HG02763 (cell line): Measurements from ENCODE around the gene TBC1D3H.
"Not testable (repeated sequence)": the region's sequence is repeated elsewhere in the genome, so short reads cannot be mapped to it uniquely, and the experiment has no call there.

Experiments used
- ATAC-seq: cut with Tn5 transposase; IDR thresholded peaks from one replicate; pipeline ENCODE4 v1.9.1; 2021; ENCODE audit warnings: mild to moderate bottlenecking, moderate library complexity; ENCODE audit not compliant: unreplicated experiment

The TBC1D3H gene

DNA sequence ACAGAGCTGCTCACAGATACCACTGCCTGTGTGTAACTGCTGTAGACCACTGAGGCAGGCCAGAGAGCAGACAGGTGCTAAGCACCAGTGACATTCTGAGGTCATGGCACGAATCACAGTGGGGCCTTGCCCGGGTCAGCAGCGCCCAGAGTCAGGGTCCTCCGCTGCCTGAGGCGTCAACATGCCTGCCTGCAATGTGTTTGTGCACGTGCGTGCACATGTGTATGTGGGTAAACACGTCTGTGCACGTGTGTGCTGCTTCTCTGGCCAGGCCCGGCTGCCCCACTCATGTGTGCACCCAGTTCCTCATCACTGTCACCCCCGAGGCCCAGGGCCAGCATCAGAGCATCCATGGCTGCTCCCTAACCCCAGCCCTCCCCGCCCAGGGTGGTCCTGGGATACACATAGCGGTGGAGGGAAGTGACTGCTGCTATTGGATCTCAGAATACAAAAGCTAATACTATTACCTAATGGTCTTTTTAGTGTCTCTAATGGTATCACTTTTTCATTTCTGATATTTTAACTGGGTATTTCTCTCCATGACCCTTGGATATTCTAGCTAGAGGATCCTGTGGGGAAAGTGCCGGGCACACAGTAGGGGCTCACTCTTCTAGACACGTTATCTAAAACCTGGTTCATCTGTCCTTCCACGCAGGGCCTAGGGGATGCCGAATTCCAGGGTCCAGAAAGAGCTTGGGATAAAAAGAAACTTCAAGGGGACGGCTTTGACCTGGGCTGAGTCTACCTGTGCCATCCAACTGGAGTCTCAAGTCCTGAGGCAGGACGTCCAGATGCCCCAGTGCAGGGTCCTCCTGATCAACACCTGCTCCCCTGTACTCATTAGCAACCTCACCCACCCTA lies at the start of gene TBC1D3H:
TBC1D3H (minus strand) TSS at position 51 of the 861 bp plus-strand sequence. CDS start 1,540 bp downstream, outside the sequence.
- not testable (repeated sequence) for ATAC-seq

DNA sequence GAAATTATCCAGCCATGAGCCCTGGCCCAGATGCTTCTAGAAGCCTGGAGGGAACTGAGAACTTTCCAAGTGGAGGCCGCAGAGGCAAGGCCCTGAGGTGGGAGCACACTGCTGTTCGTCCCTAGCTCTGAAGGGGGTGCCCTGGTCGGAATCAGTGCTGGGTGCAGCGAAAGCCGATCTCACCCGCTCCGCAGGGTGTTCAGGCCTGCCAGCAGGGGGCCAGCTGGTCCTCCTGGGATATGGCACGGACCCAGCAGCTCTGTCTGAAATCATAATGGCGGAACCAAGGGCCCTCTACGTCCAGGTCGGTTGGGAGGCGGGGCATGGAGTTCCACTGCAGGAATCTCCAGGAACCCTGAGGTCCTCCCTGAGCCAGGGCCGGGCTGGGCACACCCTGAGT lies 40.7 kb upstream of the TBC1D3H start:
- ATAC-seq, result not testable (repeated sequence)

DNA sequence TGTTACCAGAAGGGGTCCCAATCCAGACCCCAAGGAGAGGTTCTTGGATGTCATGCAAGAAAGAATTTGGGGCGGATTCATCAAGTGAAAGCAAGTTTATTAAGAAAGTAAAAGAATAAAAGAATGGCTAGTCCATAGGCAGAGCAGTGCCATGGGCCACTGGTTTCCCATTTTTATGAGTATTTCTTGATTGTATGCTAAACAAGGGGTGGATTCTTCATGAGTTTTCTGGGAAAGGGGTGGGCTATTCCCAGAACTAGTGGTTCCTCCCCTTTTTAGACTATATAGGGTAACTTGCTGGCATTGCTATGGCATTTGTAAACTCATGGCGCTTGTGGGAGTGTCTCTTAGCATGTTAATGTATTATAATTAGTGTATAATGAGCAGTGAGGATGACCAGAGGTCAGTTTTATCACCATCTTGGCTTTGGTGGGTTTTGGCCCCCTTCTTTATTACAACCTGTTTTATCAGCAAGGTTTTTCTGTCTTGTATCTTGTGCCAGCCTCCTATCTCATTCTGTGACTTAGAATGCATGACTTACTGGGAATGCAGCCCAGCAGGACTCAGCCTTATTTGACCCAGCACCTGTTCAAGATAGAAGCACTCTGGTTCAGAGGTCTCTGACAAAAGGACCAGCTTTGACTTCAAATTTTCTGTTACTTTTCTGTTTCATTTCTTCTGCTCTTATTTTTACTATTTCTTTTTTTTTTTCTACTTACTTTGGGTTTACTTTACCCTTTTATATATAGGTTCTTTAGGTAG lies 27.1 kb upstream of the TBC1D3H start:
- not testable (repeated sequence) for ATAC-seq

DNA sequence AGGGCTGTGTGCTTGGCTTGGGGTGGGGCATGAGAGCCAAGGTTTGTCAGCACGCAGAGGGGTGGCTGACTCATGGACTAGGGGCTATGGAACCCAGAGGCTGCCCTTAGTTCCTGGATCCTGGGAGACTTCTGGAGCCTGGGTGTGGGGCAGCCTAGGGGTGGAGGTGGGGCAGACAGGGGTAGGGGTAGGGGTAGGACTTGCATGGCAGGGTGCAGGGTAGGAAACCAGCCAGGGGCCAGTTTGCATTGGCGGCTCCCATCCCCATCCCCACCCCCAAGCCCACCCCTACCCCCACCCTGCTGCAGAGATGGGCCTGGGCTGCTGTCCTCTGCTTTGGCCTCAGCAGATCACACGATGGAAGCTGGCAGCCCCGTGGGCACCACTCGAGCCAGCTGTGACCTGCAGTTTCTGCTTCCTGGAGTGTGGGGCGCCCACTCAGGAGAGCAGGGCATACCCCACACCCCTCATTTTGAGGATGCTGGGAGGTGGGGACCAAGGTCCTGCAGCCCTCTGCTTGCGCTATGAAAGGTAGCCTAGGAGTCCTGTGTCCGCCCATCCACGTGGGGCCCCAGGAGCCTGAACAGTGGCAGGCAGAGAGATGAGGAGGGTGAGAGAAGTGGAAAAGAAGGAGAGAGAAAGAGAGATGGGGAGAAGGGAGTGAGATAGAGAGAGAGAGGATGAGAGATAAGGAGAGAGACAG lies 2.9 kb upstream of the TBC1D3H start:
- ATAC-seq, result not testable (repeated sequence)

DNA sequence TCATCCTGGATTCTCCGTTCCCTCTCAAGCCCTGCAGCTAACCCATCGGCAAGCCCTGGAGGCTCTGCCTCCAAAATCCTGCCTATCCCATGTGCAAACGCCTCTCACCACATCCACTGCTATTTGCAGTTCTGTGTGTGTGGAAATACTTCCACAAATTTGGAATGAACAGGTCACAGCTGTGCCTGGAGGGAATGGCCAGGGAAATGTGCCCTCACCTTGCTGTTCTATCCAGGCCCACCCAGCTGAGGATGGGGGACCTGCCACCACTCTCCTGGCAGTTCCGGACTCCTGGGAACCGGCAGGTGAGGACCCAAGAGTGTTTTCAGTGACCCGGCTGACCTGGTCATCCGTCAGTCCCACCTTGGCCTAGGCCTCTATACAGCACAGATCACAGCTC lies 12.3 kb downstream of the TBC1D3H start:
- not testable (repeated sequence) for ATAC-seq

DNA sequence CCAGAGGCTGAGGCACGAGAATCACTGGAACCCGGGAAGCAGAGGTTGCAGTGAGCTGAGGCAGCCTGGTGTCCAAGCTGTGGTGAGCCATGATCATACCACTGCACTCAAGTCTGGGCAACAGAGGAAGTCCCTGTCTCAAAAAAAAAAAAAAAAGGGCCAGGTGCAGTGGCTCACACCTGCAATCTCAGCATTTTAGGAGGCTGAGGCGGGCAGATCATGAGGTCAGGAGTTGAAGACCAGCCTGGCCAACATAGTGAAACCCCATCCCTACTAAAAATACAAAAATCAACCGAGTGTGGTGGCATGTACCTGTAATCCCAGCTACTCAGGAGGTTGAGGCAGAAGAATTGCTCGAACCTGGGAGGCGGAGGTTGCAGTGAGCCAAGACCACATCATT lies 25.7 kb downstream of the TBC1D3H start:
- not testable (repeated sequence) for ATAC-seq
